Heart left ventricle (tissue), 16 donors: ENCODE results near the gene OR2T12. TPM values are rescaled to one million over a fixed set of nuclear protein-coding genes. Genes with fewer than 3 reads are reported as not detected.
"Not testable (repeated sequence)": the region's sequence is repeated elsewhere in the genome, so short reads cannot be mapped to it uniquely, and the experiment has no call there.

ENCODE experiments used
- ATAC-seq, 4 donors: fragments of 200-7000 bp; cut with Tn5 transposase; one replicate each; pipeline ENCODE4 v1.9.1; 2020 to 2022; ENCODE audit warnings: moderate library complexity in 4 of 4, mild to moderate bottlenecking in 3 of 4, moderate number of reproducible peaks in 1 of 4
- DNase-seq, 5 donors: peaks; one replicate each; pipeline ENCODE4 v3.0.0-alpha.2; 2020
- H3K27ac ChIP-seq, 12 donors: fragments of 200-600 bp; sonication (generic) in 4 of 12; one replicate each; pipeline versions ENCODE4 v1.5.0 to v1.8.0; 2016 to 2022; ENCODE audit warnings: mild to moderate bottlenecking in 2 of 12
- H3K27me3 ChIP-seq, 9 donors: fragments of 200-600 bp; sonication (generic) in 2 of 9; one replicate each; pipeline versions ENCODE4 v1.5.1 to v1.8.0; 2016 to 2022; ENCODE audit warnings: mild to moderate bottlenecking in 3 of 9
- H3K36me3 ChIP-seq, 9 donors: fragments of 200-600 bp; sonication (generic) in 2 of 9; one replicate each; pipeline versions ENCODE4 v1.5.0 to v1.8.0; 2018 to 2022; ENCODE audit warnings: mild to moderate bottlenecking in 2 of 9
- H3K4me1 ChIP-seq, 12 donors: fragments of 200-600 bp; sonication (generic) in 4 of 12; one replicate each; pipeline versions ENCODE4 v1.5.0 to v1.8.0; 2016 to 2022; ENCODE audit warnings: mild to moderate bottlenecking in 3 of 12
- H3K4me3 ChIP-seq, 12 donors: fragments of 200-600 bp; sonication (generic) in 4 of 12; one replicate each; pipeline versions ENCODE4 v1.5.0 to v1.8.0; 2017 to 2022; ENCODE audit warnings: mild to moderate bottlenecking in 9 of 12, moderate library complexity in 4 of 12
- H3K9me3 ChIP-seq, 12 donors: fragments of 200-600 bp; sonication (generic) in 4 of 12; one replicate each; pipeline versions ENCODE4 v1.5.0 to v1.8.0; 2016 to 2022; ENCODE audit warnings: mild to moderate bottlenecking in 1 of 12
- POLR2A ChIP-seq, 2 donors: fragments of 450-650 bp; IDR thresholded peaks; one replicate each; pipeline ENCODE4 v1.6.1; 2017; ENCODE audit warnings: antibody characterized with exemption in 2 of 2, mild to moderate bottlenecking in 2 of 2, moderate library complexity in 2 of 2
- WGBS, 4 donors: extraction: QIAGEN DNeasy Blood & Tissue Kit in 2 of 4; methylation state at CpG; one replicate each; pipeline versions ENCODE4 v1.1.5 to v1.1.7; 2013 to 2018; 5-methylcytosine and 5-hydroxymethylcytosine counted together
- intact Hi-C, 10 donors: fragments of 100-400 bp; cut with DNase I; formaldehyde crosslinking; loops; one replicate each; pipeline versions ENCODE4 v1.11.1 to v1.14.2; 2022
- polyA plus RNA-seq, 2 donors: library from polyadenylated mRNA; stranded (reverse); fragments of 200-250 nt; gene quantifications; one replicate each; pipeline ENCODE4 v1.2.3, GENCODE V29; 2013
- total RNA-seq, 9 donors: library from RNA; depleted of rRNA in 2 of 9; stranded (reverse); fragments of >200 nt in 2 of 9; fragmentation: NEBNext Ultra II Directional in 3 of 9; extraction: Animal tissue kit (Norgen Biotek cat#: 25700) in 3 of 9; gene quantifications; one replicate each; pipeline versions ENCODE4 v1.1.0 to v1.2.4, GENCODE V29; 2016 to 2023
- TF ChIP-seq, protein P1 (sequence below), 12 donors: fragments of 200-600 bp; sonication (generic) in 4 of 12; IDR thresholded peaks; one replicate each; pipeline versions ENCODE4 v1.5.0 to v1.8.0; 2018 to 2022; ENCODE audit warnings: antibody characterized with exemption in 12 of 12, mild to moderate bottlenecking in 5 of 12
- donor health status: ischemic (EF 13 %, LVEDD 7.1; RV severe dilation, severe dysfunction).
- donor health status: healthy with polysubstance abuse.
- donor health status: DM: no; HTN: yes; CAD: no.
- donor health status: DM: no; HTN: no; CAD: no.
- donor health status: ischemic (EF 25% LVEDD 6.9; RV normal size, moderate dysfunction).
- donor health status: ischemic (EF 25% LVEDD 5.7; RV mildly dilated, moderate dysfunction).
- donor health status: healthy.
- donor health status: DM: yes; HTN: yes; CAD: no.
- donor health status: ischemic (EF 35%, LVEDD 5.7; RV mildly dilated, moderate dysfunction).
- donor health status: nonischemic (EF 11% LVEDD 7.7; RV severe dilation, severe dysfunction).
- donor health status: DM: yes; HTN: yes; CAD: no.
- donor health status: PGD.
- donor health status: ischemic (EF 29% LVEDD 5.4; RV normal size, mild dysfunction).
- donor health status: nonischemic (EF 23%, LVEDD 6.1; RV moderate dilation, normal function).

OR2T12 gene
- total and polyA plus RNA-seq, 11 donors, result not detected

DNA sequence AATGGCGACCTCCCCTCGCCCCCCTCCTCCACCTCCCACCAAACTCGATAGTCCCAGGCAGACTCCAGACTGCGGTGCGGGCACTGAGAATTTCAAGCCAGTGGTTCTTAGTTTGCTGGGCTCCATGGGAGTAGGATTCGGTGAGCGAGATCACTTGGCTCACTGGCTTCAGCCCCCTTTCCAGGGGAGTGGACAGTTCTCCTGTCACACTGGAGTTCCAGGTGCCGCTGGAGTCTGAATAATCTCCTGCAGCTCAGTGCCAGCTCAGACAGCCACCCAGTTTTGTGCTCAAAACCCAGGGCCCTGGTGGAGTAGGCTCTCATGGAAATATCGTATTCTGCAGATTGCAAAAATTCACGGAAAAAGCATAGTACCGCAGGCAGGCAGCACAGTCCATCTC lies 13.6 kb upstream of the OR2T12 start:
- DNase-seq (no peak), ATAC-seq (no peak)
- TF ChIP-seq, protein P1, sequence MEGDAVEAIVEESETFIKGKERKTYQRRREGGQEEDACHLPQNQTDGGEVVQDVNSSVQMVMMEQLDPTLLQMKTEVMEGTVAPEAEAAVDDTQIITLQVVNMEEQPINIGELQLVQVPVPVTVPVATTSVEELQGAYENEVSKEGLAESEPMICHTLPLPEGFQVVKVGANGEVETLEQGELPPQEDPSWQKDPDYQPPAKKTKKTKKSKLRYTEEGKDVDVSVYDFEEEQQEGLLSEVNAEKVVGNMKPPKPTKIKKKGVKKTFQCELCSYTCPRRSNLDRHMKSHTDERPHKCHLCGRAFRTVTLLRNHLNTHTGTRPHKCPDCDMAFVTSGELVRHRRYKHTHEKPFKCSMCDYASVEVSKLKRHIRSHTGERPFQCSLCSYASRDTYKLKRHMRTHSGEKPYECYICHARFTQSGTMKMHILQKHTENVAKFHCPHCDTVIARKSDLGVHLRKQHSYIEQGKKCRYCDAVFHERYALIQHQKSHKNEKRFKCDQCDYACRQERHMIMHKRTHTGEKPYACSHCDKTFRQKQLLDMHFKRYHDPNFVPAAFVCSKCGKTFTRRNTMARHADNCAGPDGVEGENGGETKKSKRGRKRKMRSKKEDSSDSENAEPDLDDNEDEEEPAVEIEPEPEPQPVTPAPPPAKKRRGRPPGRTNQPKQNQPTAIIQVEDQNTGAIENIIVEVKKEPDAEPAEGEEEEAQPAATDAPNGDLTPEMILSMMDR (IDR thresholded peaks at IDR 0.05), result no peak
- TF ChIP-seq POLR2A (IDR thresholded peaks at IDR 0.05), result no peak
- WGBS, 4 donors, result 79 to 88% (median 82%) methylated on average over 8 to 11 of the region's 11 CpGs
- no peak overlapping the region for H3K4me3 ChIP-seq
- no peaks in the 10 kb centered on the region for H3K27me3 ChIP-seq
- no peaks in the 10 kb centered on the region for H3K36me3 ChIP-seq
- no peak overlapping the region for H3K27ac ChIP-seq
- no peaks in the 10 kb centered on the region for H3K4me1 ChIP-seq
- intact Hi-C loops, result no loop called here
- peaks cover 0 to 16% (median 0%) of the 10 kb centered on the region in 12 donors for H3K9me3 ChIP-seq

DNA sequence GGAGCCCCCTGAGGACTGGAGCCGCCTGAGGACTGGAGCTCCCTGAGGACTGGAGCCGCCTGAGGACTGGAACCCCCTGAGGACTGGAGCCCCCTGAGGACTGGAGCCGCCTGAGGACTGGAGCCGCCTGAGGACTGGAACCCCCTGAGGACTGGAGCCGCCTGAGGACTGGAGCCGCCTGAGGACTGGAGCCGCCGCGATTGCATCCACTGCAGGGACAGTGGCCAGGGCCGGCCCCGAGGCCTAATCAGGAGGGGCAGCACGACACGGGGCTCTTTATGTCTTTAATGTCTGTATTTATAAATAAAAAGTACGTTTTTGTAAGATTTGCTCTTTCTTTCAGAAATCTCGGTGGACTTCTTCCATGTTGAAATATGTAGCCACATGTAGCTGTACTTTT lies 3.5 kb upstream of the OR2T12 start:
- H3K27me3 ChIP-seq, H3K4me1 ChIP-seq, H3K27ac ChIP-seq, H3K36me3 ChIP-seq, intact Hi-C loops, H3K4me3 ChIP-seq, DNase-seq, H3K9me3 ChIP-seq, ATAC-seq: not testable (repeated sequence)
- WGBS, 4 donors, result 66 to 80% (median 78%) methylated on average over 10 to 15 of the region's 15 CpGs

DNA sequence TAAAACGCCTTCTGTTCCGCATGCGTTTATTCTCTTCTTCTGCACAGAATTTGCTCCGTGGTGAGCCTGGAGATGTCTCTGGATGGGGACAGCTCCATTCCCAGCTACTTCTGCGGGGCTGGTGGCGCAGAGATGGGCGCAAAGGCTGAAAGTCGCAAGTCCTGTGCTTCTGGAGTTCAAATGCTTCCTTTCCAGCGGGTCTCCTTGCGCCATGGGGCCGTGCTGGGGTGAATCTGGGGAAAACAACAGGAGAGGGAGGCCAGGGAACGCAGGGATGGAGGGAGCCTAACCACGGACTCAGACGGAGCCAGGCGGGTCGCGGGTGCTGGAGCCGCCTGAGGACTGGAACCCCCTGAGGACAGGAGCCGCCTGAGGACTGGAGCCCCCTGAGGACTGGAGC lies 2.9 kb upstream of the OR2T12 start:
- ATAC-seq (no peak), DNase-seq (no peak)
- intact Hi-C loops, result no loop called here
- WGBS, 4 donors, result 80 to 88% (median 85%) methylated on average over 19 of the region's 19 CpGs
- no peaks in the 10 kb centered on the region for H3K27me3 ChIP-seq
- TF ChIP-seq, protein P1 (IDR thresholded peaks at IDR 0.05), result no peak
- no peak for TF ChIP-seq POLR2A (IDR thresholded peaks at IDR 0.05)
- no peaks in the 10 kb centered on the region for H3K4me1 ChIP-seq
- no peaks in the 10 kb centered on the region for H3K9me3 ChIP-seq
- no peak overlapping the region for H3K4me3 ChIP-seq
- no peak overlapping the region for H3K27ac ChIP-seq
- H3K36me3 ChIP-seq, result no peaks in the 10 kb centered on the region

DNA sequence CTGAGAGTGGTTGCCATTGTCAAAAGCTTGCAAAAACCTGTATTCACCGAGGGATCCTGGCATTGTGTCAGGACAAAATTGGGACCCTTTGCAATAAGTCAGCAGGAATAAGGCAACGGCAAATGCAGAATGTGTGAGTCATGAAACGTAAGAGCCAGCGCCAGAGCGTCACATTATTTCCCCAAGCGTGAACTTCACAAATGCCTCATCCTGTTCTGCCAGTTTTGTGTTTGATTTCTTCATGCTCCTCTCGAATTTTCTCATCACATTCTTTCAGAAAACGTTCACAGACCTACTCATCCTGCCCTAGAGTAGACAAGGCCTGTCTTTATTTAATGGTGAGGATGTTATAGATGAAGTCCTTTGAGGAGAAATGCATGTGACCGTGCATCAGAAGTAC lies 2.4 kb upstream of the OR2T12 start:
- H3K4me1 ChIP-seq, H3K27me3 ChIP-seq, H3K36me3 ChIP-seq, intact Hi-C loops, H3K4me3 ChIP-seq, ATAC-seq, DNase-seq, H3K9me3 ChIP-seq, H3K27ac ChIP-seq: not testable (repeated sequence)
- WGBS, 4 donors, result 70 to 82% (median 77%) methylated on average over 8 to 9 of the region's 9 CpGs

DNA sequence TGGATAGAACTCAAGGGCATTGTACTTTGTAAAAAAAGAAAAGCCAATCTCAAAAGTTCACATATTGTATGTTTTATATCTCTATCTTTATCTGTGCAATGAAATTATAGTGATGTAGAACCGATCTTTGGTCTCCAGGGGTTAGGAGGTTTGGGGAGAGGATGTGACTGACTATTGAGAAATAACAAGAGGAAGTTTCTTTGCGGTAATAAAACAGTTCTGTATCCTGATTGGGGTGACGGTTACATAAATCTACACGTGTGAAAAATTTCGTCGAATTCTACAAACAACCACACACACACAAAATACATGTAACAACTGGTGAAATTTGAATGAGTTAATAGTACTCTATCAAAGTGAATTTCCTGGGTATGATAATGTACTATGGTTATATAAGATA lies 14.8 kb downstream of the OR2T12 start:
- no peaks in the 10 kb centered on the region for H3K27me3 ChIP-seq
- no peak overlapping the region for H3K4me3 ChIP-seq
- H3K9me3 ChIP-seq, result peaks cover 0 to 9% (median 0%) of the 10 kb centered on the region in 12 donors
- ATAC-seq (no peak), DNase-seq (no peak)
- no peaks in the 10 kb centered on the region for H3K4me1 ChIP-seq
- 41 to 54% (median 45%) methylated on average over 6 of the region's 6 CpGs for WGBS, 4 donors
- no peaks in the 10 kb centered on the region for H3K36me3 ChIP-seq
- intact Hi-C loops, result no loop called here
- no peak for TF ChIP-seq POLR2A (IDR thresholded peaks at IDR 0.05)
- TF ChIP-seq, protein P1 (IDR thresholded peaks at IDR 0.05), result no peak
- H3K27ac ChIP-seq, result no peak overlapping the region
